C4-2B (cell line): Measurements from ENCODE around the gene RPP25L.

Source experiments
- CTCF ChIP-seq: fragments of 450-650 bp; conservative IDR thresholded peaks from 2 replicates; pipeline ENCODE4 v1.5.1; 2017; ENCODE audit warnings: mild to moderate bottlenecking
- ZFX ChIP-seq: fragments of 450-650 bp; IDR thresholded peaks from 2 replicates; pipeline ENCODE4 v1.6.1; 2017

DNA sequence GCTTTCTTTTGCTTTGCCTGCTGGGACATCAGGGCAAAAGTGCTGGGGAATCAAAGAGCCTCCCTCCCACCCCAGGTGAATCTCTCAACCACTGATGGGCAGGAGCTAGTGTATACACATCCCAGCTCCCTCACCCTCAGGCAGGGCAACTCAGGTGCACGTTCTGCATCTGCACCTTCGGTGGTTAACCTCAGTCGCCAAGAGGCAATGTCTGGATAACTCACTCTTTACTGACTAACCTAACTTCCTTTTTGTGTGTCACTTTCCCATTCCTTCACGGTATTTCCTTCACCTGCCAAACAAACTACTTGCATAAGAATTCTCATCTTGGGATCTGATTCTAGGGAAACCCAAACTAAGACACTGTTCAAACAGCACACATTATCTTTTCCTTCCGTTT lies 48.6 kb downstream of the RPP25L start:
- TF ChIP-seq CTCF (no peak), ZFX (no peak)
